Activated T-helper 17 cell treated with anti-CD3 and anti-CD28 coated beads, Interleukin-2, amount 50 U/mL, for 72 hours (primary cell): ENCODE measurements around the gene NDOR1. TPM values are rescaled to one million over a fixed set of nuclear protein-coding genes. Genes with fewer than 3 reads are reported as not detected.

Experiments used
- ATAC-seq: fragments of 150-1000 bp; cut with Tn5 transposase; replicated peaks from 2 replicates; pipeline ENCODE4 v1.10.0; 2021; ENCODE audit warnings: mild to moderate bottlenecking, moderate library complexity
- H3K27ac Mint-ChIP-seq: one replicate; pipeline ENCODE4 v1.8.0; 2022; ENCODE audit warnings: mixed read lengths
- H3K27me3 Mint-ChIP-seq: one replicate; pipeline ENCODE4 v1.8.0; 2022; ENCODE audit warnings: mixed read lengths
- H3K36me3 Mint-ChIP-seq: one replicate; pipeline ENCODE4 v1.8.0; 2022; ENCODE audit warnings: low read depth, mild to moderate bottlenecking, mixed read lengths
- H3K4me1 Mint-ChIP-seq: one replicate; pipeline ENCODE4 v1.8.0; 2022; ENCODE audit warnings: mixed read lengths
- H3K4me3 Mint-ChIP-seq: one replicate; pipeline ENCODE4 v1.8.0; 2022; ENCODE audit warnings: mild to moderate bottlenecking, mixed read lengths
- H3K9me3 Mint-ChIP-seq: one replicate; pipeline ENCODE4 v1.8.0; 2022; ENCODE audit warnings: mixed read lengths
- total RNA-seq, 2 donors: library from RNA; stranded (reverse); gene quantifications; one replicate each; pipeline ENCODE4 v1.2.3, GENCODE V29; 2022

NDOR1 gene
- total RNA-seq, 2 donors from 2014 or later, result 20.5 to 40.2 TPM

GRCh38 chr9:137214620-137215019, 9.1 kb downstream of the NDOR1 start:
- no peaks in the 10 kb centered on the region for H3K9me3 Mint-ChIP-seq
- ATAC-seq, result no peak
- no peaks in the 10 kb centered on the region for H3K27me3 Mint-ChIP-seq
- H3K4me1 Mint-ChIP-seq, result no peaks in the 10 kb centered on the region
- no peak overlapping the region for H3K4me3 Mint-ChIP-seq
- no peak overlapping the region for H3K27ac Mint-ChIP-seq
- no peaks in the 10 kb centered on the region for H3K36me3 Mint-ChIP-seq

GRCh38 chr9:137215196-137215986, 9.9 kb downstream of the NDOR1 start:
- ATAC-seq, result no peak
- no peaks in the 10 kb centered on the region for H3K36me3 Mint-ChIP-seq

GRCh38 chr9:137216188-137216965, 10.9 kb downstream of the NDOR1 start:
- Mint-ChIP-seq H3K27me3 (no peaks in the 10 kb centered on the region), H3K36me3 (no peaks in the 10 kb centered on the region)

More at GRCh38 chr9:137215196-137215986, 9.9 kb downstream of the NDOR1 start:
- no peaks in the 10 kb centered on the region for H3K27me3 Mint-ChIP-seq
- no peaks in the 10 kb centered on the region for H3K9me3 Mint-ChIP-seq
- H3K27ac Mint-ChIP-seq, result no peak overlapping the region
- H3K4me1 Mint-ChIP-seq, result no peaks in the 10 kb centered on the region
- no peak overlapping the region for H3K4me3 Mint-ChIP-seq

GRCh38 chr9:137217276-137218211, 12.0 kb downstream of the NDOR1 start:
- no peaks in the 10 kb centered on the region for H3K36me3 Mint-ChIP-seq
- no peak overlapping the region for H3K4me3 Mint-ChIP-seq
- H3K27ac Mint-ChIP-seq, result no peak overlapping the region
- no peaks in the 10 kb centered on the region for H3K9me3 Mint-ChIP-seq
- ATAC-seq, result no peak
- H3K4me1 Mint-ChIP-seq, result no peaks in the 10 kb centered on the region
- H3K27me3 Mint-ChIP-seq, result no peaks in the 10 kb centered on the region

More at GRCh38 chr9:137216188-137216965, 10.9 kb downstream of the NDOR1 start:
- Mint-ChIP-seq H3K4me1 (no peaks in the 10 kb centered on the region), H3K4me3 (no peak overlapping the region), H3K9me3 (no peaks in the 10 kb centered on the region), H3K27ac (no peak overlapping the region)
- no peak for ATAC-seq

GRCh38 chr9:137218212-137218753, 12.8 kb downstream of the NDOR1 start:
- Mint-ChIP-seq H3K27ac (no peak overlapping the region), H3K36me3 (no peaks in the 10 kb centered on the region), H3K4me3 (no peak overlapping the region), H3K4me1 (no peaks in the 10 kb centered on the region), H3K9me3 (no peaks in the 10 kb centered on the region), H3K27me3 (no peaks in the 10 kb centered on the region)
- no peak for ATAC-seq

GRCh38 chr9:137218754-137219271, 13.3 kb downstream of the NDOR1 start:
- no peaks in the 10 kb centered on the region for H3K4me1 Mint-ChIP-seq

GRCh38 chr9:137219757-137220316, 14.3 kb downstream of the NDOR1 start:
- Mint-ChIP-seq H3K27me3 (no peaks in the 10 kb centered on the region), H3K9me3 (no peaks in the 10 kb centered on the region)

More at GRCh38 chr9:137218754-137219271, 13.3 kb downstream of the NDOR1 start:
- no peak for ATAC-seq
- no peaks in the 10 kb centered on the region for H3K27me3 Mint-ChIP-seq
- H3K36me3 Mint-ChIP-seq, result no peaks in the 10 kb centered on the region
- no peaks in the 10 kb centered on the region for H3K9me3 Mint-ChIP-seq
- no peak overlapping the region for H3K27ac Mint-ChIP-seq
- no peak overlapping the region for H3K4me3 Mint-ChIP-seq

GRCh38 chr9:137220317-137221094, 15.0 kb downstream of the NDOR1 start:
- no peak for ATAC-seq
- Mint-ChIP-seq H3K27ac (no peak overlapping the region), H3K9me3 (no peaks in the 10 kb centered on the region), H3K4me3 (peak overlapping the region; percentile 21), H3K27me3 (no peaks in the 10 kb centered on the region), H3K4me1 (no peaks in the 10 kb centered on the region), H3K36me3 (no peaks in the 10 kb centered on the region)

More at GRCh38 chr9:137219757-137220316, 14.3 kb downstream of the NDOR1 start:
- ATAC-seq, result no peak
- Mint-ChIP-seq H3K36me3 (no peaks in the 10 kb centered on the region), H3K4me3 (no peak overlapping the region), H3K4me1 (no peaks in the 10 kb centered on the region), H3K27ac (no peak overlapping the region)

GRCh38 chr9:137221095-137221505, 15.6 kb downstream of the NDOR1 start:
- peak overlapping the region; percentile 21 for H3K4me3 Mint-ChIP-seq

GRCh38 chr9:137221506-137222111, 16.1 kb downstream of the NDOR1 start:
- Mint-ChIP-seq H3K9me3 (no peaks in the 10 kb centered on the region), H3K36me3 (no peaks in the 10 kb centered on the region), H3K27ac (no peak overlapping the region), H3K27me3 (no peaks in the 10 kb centered on the region), H3K4me1 (no peaks in the 10 kb centered on the region), H3K4me3 (no peak overlapping the region)
- ATAC-seq, result no peak

More at GRCh38 chr9:137221095-137221505, 15.6 kb downstream of the NDOR1 start:
- ATAC-seq, result no peak
- Mint-ChIP-seq H3K4me1 (no peaks in the 10 kb centered on the region), H3K27me3 (no peaks in the 10 kb centered on the region), H3K9me3 (no peaks in the 10 kb centered on the region), H3K36me3 (no peaks in the 10 kb centered on the region), H3K27ac (no peak overlapping the region)

GRCh38 chr9:137222190-137223077, 16.9 kb downstream of the NDOR1 start, which contains the start of gene RNF208:
Gene RNF208, minus strand, starts transcription at chr9:137222240. Its CDS starts 1,028 bp downstream, at chr9:137221212.
- H3K9me3 Mint-ChIP-seq, result no peaks in the 10 kb centered on the region
- H3K27ac Mint-ChIP-seq, result peak within 1 kb of the TSS; percentile 36
- peaks cover 1% of the 10 kb centered on the region for H3K4me1 Mint-ChIP-seq
- H3K4me3 Mint-ChIP-seq, result peak within 1 kb of the TSS; percentile 71
- no peak for ATAC-seq
- H3K27me3 Mint-ChIP-seq, result peaks cover under 1% of the 10 kb centered on the region
- no peaks in the 10 kb centered on the region for H3K36me3 Mint-ChIP-seq
